Activated CD8-positive, alpha-beta memory T cell treated with anti-CD3 and anti-CD28 coated beads for 36 hours (primary cell): Measurements from ENCODE around the gene CYP2R1. TPM values are rescaled to one million over a fixed set of nuclear protein-coding genes. Genes with fewer than 3 reads are reported as not detected.
"Not testable (repeated sequence)": the region's sequence is repeated elsewhere in the genome, so short reads cannot be mapped to it uniquely, and the experiment has no call there.

Experiments
- CTCF ChIA-PET: fragments of 350-600 bp; sonication (Branson Sonifier 250); formaldehyde crosslinking; loops from one replicate; lab custom pipeline; 2021; ENCODE audit warnings: antibody characterized with exemption; lab: Charles Lee
- POLR2A ChIA-PET: fragments of 350-600 bp; sonication (Branson Sonifier 250); formaldehyde crosslinking; loops from one replicate; lab custom pipeline; 2021; ENCODE audit warnings: antibody characterized with exemption; lab: Charles Lee
- total RNA-seq, 2 experiments: library from RNA; stranded (reverse); gene quantifications; one replicate each; pipeline ENCODE4 v1.2.3, GENCODE V29; 2021

The CYP2R1 gene
- total RNA-seq, 2 experiments from 2014 or later: 5.3 to 5.7 TPM

DNA sequence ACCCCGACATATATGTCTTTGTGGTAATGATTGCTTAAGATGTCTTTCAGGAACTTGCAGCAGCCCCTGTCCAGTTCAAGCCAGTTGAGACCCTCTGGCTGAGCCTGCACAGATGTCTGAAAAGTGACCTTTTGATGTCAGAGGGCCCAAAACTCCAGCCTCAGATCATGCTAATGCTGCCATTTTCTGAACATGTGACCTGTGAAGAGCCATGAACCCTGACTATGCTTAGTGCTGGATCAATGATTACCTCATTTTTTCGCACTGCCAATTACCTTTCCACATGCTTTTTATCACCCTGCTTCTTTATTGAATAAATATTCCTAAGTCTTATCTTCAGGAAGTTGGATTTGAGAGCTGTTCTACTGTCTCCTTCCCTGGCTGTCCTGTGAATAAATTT lies 6.9 kb upstream of the CYP2R1 start:
- ChIA-PET POLR2A (no interaction called here), CTCF (interaction anchor here (0.6 to 1.3 kb wide), 2 partner anchors 8 to 109 kb away, joined by 3 to 4 read pairs; no protein-coding TSS in a partner anchor)

DNA sequence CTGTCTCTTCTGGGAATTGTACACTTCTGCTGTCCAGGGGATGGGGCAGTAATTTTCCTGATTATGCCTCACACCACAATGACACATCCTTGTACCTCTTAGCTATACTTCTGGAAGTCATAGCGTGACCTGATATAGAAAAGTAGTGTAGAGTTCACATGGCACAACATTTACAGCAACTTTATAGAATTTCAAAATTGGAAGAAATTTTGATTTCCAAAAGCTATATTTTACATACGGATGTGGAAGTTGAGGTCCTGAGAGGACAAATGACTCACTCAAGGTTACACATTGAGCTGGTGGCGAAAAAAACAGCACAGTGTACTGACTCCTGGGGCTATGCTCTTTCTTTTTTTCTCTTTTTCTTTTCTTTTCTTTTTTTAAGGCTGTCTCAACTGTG lies 6.3 kb upstream of the CYP2R1 start:
- ChIA-PET POLR2A (no interaction called here), CTCF (interaction anchor here (0.6 to 1.3 kb wide), 3 partner anchors 9 to 170 kb away, joined by 3 to 4 read pairs (median 3); no protein-coding TSS in a partner anchor)

DNA sequence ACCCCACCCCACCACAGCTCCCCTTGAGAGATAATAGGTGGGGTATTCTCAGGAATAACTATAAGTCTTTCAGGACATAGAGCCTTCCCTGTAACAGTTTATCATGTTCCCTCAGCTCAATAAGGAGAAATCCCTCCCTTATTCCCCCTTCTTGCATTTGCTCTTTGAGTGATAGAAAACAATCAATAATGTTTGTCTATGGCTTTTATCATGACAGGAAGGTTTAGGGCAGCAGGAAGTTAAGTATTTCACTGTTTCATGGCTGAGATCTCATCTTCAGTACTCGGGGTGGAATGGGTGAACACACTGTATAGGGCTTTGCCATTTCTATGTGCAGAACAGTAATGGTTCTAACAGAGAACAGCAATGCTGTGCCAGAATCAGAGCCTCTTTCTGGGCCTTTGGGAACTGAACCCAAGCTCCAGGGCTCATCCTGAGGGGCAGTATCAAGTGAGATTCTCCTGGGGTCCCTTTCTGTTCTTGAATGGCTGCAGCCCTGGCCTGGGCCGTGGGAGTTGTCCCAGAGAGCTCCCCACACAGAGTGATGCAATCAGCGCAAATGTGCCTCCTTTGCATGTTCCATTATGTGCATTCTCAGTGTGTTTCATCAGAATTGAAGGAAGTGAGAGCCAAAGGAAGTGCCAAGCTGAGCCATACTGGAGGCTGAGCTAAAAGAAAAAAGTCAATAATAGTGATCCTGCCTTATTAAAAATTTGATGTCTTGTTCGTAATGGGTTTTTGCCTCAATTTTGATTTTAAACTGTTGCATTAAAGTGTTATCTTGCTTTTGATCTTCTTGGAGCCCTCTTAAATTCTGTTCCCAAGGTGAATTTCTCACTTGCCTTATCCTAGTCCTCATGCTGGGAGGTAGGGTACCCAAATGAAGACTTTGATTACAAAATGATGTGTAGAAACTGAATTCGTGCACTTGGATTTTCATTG lies 2.9 kb upstream of the CYP2R1 start:
- CTCF ChIA-PET: interaction anchor here (1.1 to 2.3 kb wide), 2 partner anchors 10 to 13 kb away, joined by 5 to 13 read pairs; no protein-coding TSS in a partner anchor
- POLR2A ChIA-PET: interaction anchor here (0.6 kb wide), 1 partner anchor 252 kb away, joined by 3 read pairs; no protein-coding TSS in a partner anchor

DNA sequence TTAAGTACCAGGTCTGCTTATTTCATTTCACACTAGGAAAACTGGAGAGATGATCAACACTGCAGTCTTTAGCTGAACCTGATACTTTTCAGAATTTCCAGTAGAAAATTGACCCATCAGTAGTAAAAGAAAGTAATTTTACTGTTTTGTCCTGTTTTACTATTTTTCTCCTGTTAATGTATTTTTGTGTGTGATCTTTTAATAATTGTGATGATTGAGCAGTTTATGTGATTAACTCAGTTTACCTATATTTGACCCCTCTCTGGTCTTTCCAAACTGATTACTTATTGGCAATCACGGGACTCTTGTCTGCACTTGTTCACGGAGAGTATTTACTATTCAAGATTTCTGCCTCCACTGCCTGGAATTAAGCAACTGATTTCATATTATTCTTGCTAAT lies 546 bp upstream of the CYP2R1 start:
- ChIA-PET CTCF (interaction anchor here (1.2 to 5.3 kb wide), 3 partner anchors 12 to 248 kb away, joined by 8 to 28 read pairs (median 9); partner anchors contain the start of gene PDE3B), POLR2A (interaction anchor here (1.0 to 1.5 kb wide), 5 partner anchors 13 to 372 kb away, joined by 4 to 7 read pairs (median 6); partner anchors contain the start of gene PSMA1)

DNA sequence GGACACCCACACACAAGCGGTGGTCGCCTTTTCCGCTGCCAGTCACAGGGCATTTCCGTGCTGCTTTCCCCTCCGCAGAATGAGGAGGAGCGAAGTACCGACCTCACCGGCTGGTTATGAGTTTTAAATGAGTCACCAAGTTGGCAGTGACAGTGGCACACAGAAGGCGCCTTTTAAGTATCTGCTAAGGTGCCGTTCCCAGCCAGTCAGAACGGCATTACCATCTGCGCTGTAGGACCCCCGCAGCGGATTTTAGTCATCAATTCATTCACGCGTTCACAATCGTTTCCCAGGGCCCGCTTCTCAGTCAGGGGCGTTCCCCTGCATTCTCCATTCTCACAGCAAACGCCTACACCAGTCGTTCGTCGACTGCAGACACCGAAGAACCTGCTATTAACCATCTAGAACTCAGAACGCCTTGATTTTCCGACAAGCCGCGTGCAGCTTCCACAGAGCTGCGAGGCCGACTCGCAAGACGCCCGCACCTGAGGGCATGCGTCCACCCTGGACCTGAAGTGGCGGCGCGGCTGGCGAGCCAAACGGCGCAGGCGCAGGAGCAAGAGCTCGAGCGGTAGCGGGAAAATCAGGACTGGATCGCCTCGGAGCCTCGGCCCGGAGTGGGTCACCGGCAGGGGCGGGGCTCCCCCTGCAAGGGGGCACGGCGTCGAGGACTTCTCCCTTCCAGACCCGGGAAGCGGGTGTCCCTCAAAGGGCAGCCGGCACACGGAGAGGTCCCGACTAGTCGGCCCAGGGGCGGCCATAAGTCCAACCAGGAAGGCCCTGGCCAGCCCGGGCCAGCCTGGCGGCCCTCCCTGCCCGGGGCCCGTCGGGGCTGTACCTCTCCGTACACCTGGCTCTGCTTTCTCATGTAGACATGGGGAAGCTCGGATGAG lies 642 bp downstream of the CYP2R1 start:
- CTCF ChIA-PET: interaction anchor here (0.6 to 5.3 kb wide), 8 partner anchors 13 to 371 kb away, joined by 3 to 28 read pairs (median 5); partner anchors contain the start of genes PDE3B and PSMA1

DNA sequence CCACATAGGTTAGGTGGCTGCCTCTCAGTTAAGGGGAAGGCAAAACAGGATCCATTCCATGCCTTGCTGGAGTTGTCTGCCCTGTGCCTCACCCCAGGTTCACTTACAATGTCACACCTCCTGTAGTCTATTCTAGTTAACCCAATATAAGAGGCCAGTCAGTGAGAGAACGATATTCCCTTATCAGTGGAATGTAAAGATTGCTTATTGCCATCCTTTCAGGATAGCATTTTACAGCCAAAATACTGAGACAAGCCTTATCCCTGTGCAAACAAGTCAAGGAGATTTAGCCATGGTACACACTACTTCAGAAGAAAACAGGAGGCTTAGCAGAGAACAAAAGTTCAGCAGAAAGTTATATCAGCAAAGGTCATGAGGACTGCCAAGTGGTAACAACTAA lies 5.5 kb downstream of the CYP2R1 start:
- CTCF ChIA-PET: no interaction called here

More for the DNA sequence above, 642 bp downstream of the CYP2R1 start:
- POLR2A ChIA-PET: interaction anchor here (1.0 to 1.5 kb wide), 5 partner anchors 14 to 371 kb away, joined by 4 to 7 read pairs (median 6); partner anchors contain the start of gene PSMA1

DNA sequence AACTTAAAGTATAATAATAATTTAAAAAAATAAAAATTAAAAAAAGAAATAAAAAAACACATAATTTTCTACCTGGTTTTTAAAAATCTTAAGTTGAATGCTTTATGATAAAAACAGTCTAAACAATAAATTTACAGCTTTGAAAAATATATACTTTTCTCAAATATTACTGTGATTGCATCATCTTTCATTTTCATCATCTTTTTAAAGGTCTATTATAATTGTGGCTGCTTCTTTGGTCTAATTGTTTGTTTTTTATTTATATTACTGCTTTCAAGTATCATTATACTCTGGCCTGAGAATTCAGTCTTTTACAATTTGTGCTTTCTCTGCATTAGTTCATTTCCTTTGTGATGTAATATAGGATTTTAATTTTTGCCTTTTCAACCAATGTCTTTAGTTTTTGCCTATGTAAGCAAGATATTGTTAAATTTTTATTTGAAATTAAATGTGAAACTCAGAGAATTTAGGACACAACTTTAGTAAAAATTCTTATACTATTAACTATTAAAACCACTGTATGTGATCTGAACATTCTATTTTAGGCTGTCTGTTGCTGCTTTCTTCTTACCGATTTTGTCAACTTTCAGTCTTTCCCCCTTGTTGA lies 7.3 kb downstream of the CYP2R1 start:
- CTCF ChIA-PET: no interaction called here
- POLR2A ChIA-PET: no interaction called here

More for the DNA sequence above, 5.5 kb downstream of the CYP2R1 start:
- POLR2A ChIA-PET: no interaction called here

DNA sequence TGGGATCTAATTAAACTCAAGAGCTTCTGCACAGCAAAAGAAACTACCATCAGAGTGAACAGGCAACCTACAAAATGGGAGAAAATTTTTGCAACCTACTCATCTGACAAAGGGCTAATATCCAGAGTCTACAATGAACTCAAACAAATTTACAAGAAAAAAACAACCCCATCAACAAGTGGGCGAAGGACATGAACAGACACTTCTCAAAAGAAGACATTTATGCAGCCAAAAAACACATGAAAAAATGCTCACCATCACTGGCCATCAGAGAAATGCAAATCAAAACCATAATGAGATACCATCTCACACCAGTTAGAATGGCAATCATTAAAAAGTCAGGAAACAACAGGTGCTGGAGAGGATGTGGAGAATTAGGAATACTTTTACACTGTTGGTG lies 8.3 kb downstream of the CYP2R1 start:
- POLR2A ChIA-PET, CTCF ChIA-PET: not testable (repeated sequence)

DNA sequence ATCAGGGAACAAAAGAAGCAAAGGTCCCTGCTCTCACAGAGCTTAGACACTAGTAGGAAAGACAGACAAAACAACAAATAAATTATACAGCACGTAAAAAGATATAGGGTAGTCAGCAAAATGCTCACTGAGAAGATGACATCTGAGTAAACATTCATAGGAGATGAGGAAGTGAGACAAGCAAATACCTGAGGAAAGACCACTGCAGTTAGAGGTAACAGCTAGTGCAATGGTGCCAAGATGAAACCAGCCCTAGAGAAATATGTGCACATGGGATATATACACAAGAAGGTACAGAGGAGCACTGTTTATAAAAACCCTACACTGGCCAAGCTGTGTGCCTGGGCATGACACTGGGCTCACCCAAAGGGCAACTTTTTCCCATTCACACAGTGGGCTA lies 9.8 kb downstream of the CYP2R1 start:
- POLR2A ChIA-PET: no interaction called here
- CTCF ChIA-PET: no interaction called here

DNA sequence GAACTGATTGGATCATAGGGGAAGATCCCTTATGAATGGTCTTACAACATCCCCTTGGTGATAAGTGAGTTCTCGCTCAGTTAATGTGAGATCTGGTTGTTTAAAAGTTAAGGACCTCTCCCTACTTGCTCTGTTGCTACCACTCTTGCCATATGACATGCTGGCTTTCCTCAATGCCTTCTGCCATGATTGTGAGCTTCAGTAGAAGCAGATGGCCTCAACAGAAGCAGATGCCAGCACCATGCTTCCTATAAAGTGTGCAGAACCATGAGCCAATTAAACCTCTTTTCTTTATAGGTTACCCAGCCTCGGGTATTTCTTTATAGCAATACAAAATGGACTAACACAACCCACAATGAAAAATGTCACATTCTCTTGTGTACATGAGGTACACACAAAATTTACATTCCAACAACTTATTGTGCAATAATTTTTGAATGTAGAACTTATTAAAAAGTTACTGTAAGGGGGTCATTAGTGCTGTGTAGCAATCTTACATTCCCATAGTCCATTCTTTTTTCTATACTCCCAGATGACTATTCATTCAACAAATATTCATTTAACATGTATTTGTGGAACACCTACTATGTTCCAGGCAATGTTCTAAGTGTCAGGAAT lies 10.3 kb downstream of the CYP2R1 start:
- CTCF ChIA-PET: no interaction called here
- POLR2A ChIA-PET: no interaction called here

DNA sequence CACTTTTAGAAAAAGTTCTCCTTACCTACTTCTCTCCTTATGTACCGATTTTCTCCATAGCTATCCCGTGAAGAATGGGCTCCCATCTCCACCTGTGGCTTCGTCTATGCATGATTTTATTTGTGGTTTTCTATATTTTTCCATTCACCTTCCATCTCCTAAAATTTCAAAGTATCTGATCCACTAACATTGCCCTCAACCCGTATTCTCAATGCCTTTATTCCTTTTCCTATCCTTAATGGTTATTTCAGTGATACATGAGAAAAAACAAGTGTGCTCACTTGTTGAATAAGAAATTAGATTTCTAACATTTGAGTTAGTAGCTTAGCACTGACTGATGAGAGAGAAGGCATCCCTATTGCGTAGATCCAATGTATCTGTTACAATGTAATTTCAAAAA lies 16.9 kb downstream of the CYP2R1 start:
- ChIA-PET CTCF (no interaction called here), POLR2A (no interaction called here)

DNA sequence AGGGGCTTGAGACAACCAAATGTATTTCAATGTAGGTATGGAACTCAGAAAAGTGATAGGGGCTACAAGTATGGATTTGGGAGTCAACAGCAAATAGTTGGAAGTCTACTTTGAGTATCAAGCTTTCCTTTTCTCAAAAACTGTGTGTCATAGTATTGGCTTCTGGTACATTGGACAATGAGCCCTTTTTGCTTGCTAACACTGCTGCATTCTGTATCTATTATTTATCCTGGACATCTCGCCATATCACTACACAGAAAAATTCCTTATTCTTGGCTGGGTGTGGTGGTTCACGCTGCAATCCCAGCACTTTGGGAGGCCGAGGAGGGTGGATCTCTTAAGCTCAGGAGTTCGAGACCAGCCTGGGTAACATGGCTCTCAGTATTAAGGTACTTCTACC lies 18.4 kb downstream of the CYP2R1 start:
- POLR2A ChIA-PET: no interaction called here
- CTCF ChIA-PET: no interaction called here

DNA sequence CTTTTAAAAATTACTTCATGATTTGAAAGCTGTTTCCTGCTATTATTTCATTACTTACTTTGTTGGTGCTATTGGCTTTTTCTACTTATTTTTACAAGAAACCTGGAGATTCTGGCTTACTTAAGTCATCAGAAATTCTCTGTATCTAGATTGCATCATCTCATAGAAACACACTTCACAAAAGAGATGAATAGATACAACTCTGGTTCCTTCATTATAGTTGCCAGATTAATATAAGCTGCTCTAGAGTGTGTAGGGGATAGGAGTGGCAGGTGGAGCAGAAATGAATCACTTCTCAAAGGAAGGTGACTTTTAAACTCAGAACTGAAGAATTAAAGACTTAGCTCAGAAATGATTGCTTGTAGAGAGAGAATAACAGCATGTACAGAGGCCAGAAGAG lies 20.0 kb downstream of the CYP2R1 start:
- ChIA-PET CTCF (no interaction called here), POLR2A (no interaction called here)

DNA sequence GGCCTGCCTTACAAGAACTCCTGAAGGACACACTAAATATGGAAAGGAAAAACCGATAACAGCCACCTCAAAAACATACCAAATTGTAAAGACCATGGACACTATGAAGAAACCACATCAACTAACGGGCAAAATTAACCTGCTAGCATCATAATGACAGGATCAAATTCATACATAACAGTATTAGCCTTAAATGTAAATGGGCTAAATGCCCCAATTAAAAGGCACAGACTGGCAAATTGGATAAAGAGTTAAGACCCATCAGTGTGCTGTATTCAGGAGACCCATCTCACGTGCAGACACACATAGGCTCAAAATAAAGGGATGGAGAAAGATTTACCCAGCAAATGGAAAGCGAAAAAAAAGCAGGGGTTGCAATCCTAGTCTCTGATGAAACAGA lies 28.3 kb downstream of the CYP2R1 start:
- CTCF ChIA-PET: interaction anchor here (0.6 kb wide), 1 partner anchor 57 kb away, joined by 3 read pairs; no protein-coding TSS in a partner anchor
- POLR2A ChIA-PET: not testable (repeated sequence)

DNA sequence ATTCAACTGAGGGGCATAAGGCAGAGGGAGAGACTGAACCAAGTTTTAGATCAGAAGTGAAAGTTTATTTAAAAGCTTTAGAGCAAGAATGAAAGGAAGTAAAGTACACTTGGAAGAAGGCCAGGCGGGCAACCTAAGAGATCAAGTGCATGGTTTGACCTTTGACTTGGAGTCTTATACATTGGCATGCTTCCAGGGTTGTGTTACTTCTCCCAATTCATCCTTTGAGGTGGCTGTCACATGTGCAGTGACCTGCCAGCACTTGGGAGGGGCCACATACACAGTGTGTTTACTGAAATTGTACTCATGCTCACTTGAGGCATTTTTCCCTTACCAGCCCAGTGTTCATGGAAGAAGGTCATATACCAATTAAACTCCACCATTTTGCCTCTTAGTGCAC lies 30.4 kb downstream of the CYP2R1 start:
- CTCF ChIA-PET: interaction anchor here (1.7 kb wide), 1 partner anchor 47 kb away, joined by 4 read pairs; no protein-coding TSS in a partner anchor

DNA sequence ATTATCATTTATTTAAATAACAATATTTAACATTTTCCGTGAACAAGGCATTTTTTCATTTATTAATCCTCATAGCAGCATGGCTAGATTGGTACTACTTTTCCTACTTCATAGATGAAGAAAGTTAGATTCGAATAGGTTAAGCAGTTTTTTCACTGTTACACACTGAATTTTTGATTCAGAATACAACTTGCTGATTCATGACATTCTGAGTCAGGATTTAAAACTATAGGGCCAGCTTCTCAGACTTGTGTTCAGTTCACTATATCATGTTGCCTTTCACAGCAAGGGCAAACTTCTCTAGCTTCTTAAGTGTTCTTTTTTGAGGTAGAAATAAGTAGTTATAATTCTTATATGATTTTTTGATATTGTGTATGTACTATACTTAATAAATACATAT lies 31.5 kb downstream of the CYP2R1 start:
- POLR2A ChIA-PET: no interaction called here
- CTCF ChIA-PET: interaction anchor here (1.7 kb wide), 1 partner anchor 48 kb away, joined by 4 read pairs; no protein-coding TSS in a partner anchor

More for the DNA sequence above, 30.4 kb downstream of the CYP2R1 start:
- POLR2A ChIA-PET: no interaction called here

DNA sequence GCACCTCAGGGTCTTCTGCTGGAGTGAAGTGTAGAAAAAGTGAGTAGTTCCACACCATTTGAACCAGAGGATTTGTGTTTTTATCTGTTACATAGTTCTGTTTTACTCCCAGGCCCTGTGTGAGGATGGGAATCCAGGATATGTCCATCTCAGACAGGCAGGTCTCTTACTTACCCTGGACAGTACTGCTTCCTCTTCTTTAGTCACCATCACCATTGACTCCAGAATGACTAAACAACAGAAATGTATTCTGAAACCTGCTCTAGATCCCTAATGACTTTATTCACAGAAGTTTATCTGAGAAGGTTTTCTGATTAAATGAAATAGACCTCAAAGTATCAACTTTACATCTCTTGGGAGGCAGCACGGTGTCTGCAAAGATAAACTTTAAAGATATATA lies 33.6 kb downstream of the CYP2R1 start:
- POLR2A ChIA-PET: no interaction called here
- CTCF ChIA-PET: no interaction called here

DNA sequence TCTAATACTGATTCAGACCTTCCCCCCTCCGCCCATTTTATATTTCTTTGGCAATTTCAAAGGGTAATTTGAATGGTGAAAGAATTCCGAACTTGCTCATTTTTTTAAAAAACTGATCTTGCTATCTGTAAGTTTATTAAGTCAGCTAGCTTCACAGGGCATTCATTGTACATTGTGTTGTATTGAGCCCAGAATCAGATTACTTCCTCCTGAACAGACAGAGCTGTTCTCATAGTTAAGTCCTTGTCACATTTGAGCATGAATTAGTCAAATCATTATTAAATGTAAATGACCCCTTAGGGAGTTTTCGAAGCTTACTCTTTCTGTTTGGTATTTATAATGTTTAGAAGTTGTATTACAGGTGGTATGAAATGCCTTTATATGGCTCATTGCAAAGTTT lies 34.4 kb downstream of the CYP2R1 start:
- ChIA-PET POLR2A (no interaction called here), CTCF (no interaction called here)
